Breast epithelium (tissue), 3 donors: ENCODE measurements around the gene CBX6.

Source experiments
- CTCF ChIP-seq, 3 donors: fragments of 450-650 bp; IDR thresholded peaks; one replicate each; pipeline ENCODE4 v1.5.1; 2016 to 2017; ENCODE audit warnings: antibody characterized with exemption in 3 of 3, mild to moderate bottlenecking in 3 of 3, moderate library complexity in 3 of 3
- POLR2A ChIP-seq: fragments of 450-650 bp; IDR thresholded peaks from one replicate; pipeline ENCODE4 v1.6.1; 2016; ENCODE audit warnings: antibody characterized with exemption, mild to moderate bottlenecking, moderate library complexity
- POLR2AphosphoS5 ChIP-seq, 3 donors: sonication (generic); formaldehyde crosslinking; IDR thresholded peaks; one replicate each; pipeline ENCODE4 v1.6.1; 2017; ENCODE audit warnings: antibody characterized with exemption in 3 of 3

GRCh38 chr22:38853196-38853651, 18.8 kb downstream of the CBX6 start:
- no peak for TF ChIP-seq CTCF (IDR thresholded peaks at IDR 0.05)
- no peak for TF ChIP-seq POLR2A
- no peak for TF ChIP-seq POLR2AphosphoS5 (IDR thresholded peaks at IDR 0.05)
